Spleen (tissue), 11 donors: Measurements from ENCODE around the gene LRRC4C. TPM values are rescaled to one million over a fixed set of nuclear protein-coding genes. Genes with fewer than 3 reads are reported as not detected.

Experiments
- DNase-seq: peaks from one replicate; pipeline ENCODE4 v3.0.0-alpha.2; 2020
- H3K27ac ChIP-seq, 8 donors: fragments of 200-600 bp; sonication (generic) in 7 of 8; 1 replicate in 4 of 8; 2 replicates in 4 of 8; pipeline versions ENCODE4 v1.5.0 to v1.8.0; 2016 to 2021; ENCODE audit warnings: inconsistent platforms in 4 of 8, mild to moderate bottlenecking in 4 of 8, moderate library complexity in 1 of 8
- H3K27me3 ChIP-seq, 7 donors: fragments of 200-600 bp; sonication (generic) in 6 of 7; replicated peaks in 1 of 7; 1 replicate in 4 of 7; 2 replicates in 3 of 7; pipeline versions ENCODE4 v1.5.0 to v1.8.0; 2016 to 2021; ENCODE audit warnings: inconsistent platforms in 3 of 7, mild to moderate bottlenecking in 1 of 7
- H3K36me3 ChIP-seq, 6 donors: fragments of 200-600 bp; sonication (generic) in 5 of 6; 1 replicate in 4 of 6; 2 replicates in 2 of 6; pipeline versions ENCODE4 v1.5.0 to v1.8.0; 2016 to 2021; ENCODE audit warnings: inconsistent platforms in 2 of 6
- H3K4me1 ChIP-seq, 6 donors: fragments of 200-600 bp; sonication (generic) in 5 of 6; 1 replicate in 3 of 6; 2 replicates in 3 of 6; pipeline versions ENCODE4 v1.5.0 to v1.8.0; 2016 to 2021; ENCODE audit warnings: inconsistent platforms in 3 of 6
- H3K4me3 ChIP-seq, 8 donors: fragments of 200-600 bp; sonication (generic) in 7 of 8; 1 replicate in 4 of 8; 2 replicates in 4 of 8; pipeline versions ENCODE4 v1.5.0 to v1.8.0; 2016 to 2021; ENCODE audit warnings: inconsistent platforms in 4 of 8, mild to moderate bottlenecking in 4 of 8, moderate library complexity in 2 of 8
- H3K9me3 ChIP-seq, 8 donors: fragments of 200-600 bp; sonication (generic) in 7 of 8; 1 replicate in 4 of 8; 2 replicates in 4 of 8; pipeline versions ENCODE4 v1.5.0 to v1.8.0; 2016 to 2021; ENCODE audit warnings: inconsistent platforms in 4 of 8
- CTCF ChIP-seq, 11 experiments: fragments of 200-600 bp in 7 of 11; fragments of 450-650 bp in 4 of 11; sonication (generic) in 4 of 11; IDR thresholded peaks in 8 of 11; conservative IDR thresholded peaks in 3 of 11; 1 replicate in 7 of 11; 2 replicates in 4 of 11; pipeline versions ENCODE4 v1.4.0 to v1.8.0; 2016 to 2021; ENCODE audit warnings: antibody characterized with exemption in 11 of 11, inconsistent platforms in 4 of 11, mild to moderate bottlenecking in 1 of 11
- POLR2A ChIP-seq, 3 donors: fragments of 450-650 bp; IDR thresholded peaks; one replicate each; pipeline ENCODE4 v1.5.1; 2017; ENCODE audit warnings: antibody characterized with exemption in 3 of 3, mild to moderate bottlenecking in 1 of 3
- POLR2AphosphoS5 ChIP-seq, 3 donors: sonication (generic); formaldehyde crosslinking; IDR thresholded peaks; one replicate each; pipeline ENCODE4 v1.5.1; 2017; ENCODE audit warnings: antibody characterized with exemption in 3 of 3
- WGBS, 5 donors: extraction: QIAGEN DNeasy Blood & Tissue Kit in 3 of 5; methylation state at CpG; one replicate each; pipeline versions ENCODE4 v1.1.5 to v1.1.7; 2013 to 2018; 5-methylcytosine and 5-hydroxymethylcytosine counted together
- intact Hi-C: fragments of 100-400 bp; cut with DNase I; formaldehyde crosslinking; loops from one replicate; pipeline ENCODE4 v1.15.0; 2023; ENCODE audit warnings: low total_unique reads
- polyA plus RNA-seq, 3 donors: library from polyadenylated mRNA; stranded (reverse); fragments of 200-250 nt; gene quantifications; one replicate each; pipeline ENCODE4 v1.2.1, GENCODE V29; 2013
- total RNA-seq, 7 donors: library from RNA; depleted of rRNA in 3 of 7; stranded (reverse); fragments of >200 nt in 3 of 7; fragmentation: NEBNext Ultra II Directional in 4 of 7; extraction: Animal tissue kit (Norgen Biotek cat#: 25700) in 4 of 7; gene quantifications; one replicate each; pipeline versions ENCODE4 v1.1.0 to v1.2.1, GENCODE V29; 2016 to 2021
- donor health status: healthy with polysubstance abuse.
- donor health status: DM: no; HTN: no; CAD: no; lungs with moderate emphysema.
- donor health status: DM: no; HTN: no; CAD: no.
- donor health status: Bipolar disorder and iron deficiency.
- donor health status: healthy.
- donor health status: DM: no; HTN: no; CAD: no.
- donor health status: DM: yes; HTN: yes; CAD: no.

Gene LRRC4C
- total and polyA plus RNA-seq, 10 donors = 0.15 to 8.9 (median 1.9) TPM

GRCh38 chr11:40290171-40290631 is 1169.3 kb downstream of the LRRC4C start:
- TF ChIP-seq POLR2AphosphoS5 (IDR thresholded peaks at IDR 0.05) (no peak), CTCF (IDR thresholded peaks at IDR 0.05 in 8 of 11, conservative IDR thresholded peaks at IDR 0.05 in 3 of 11) (no peak), POLR2A (IDR thresholded peaks at IDR 0.05) (no peak)
- DNase-seq = no peak
- intact Hi-C loops = no loop called here
- WGBS, 5 donors = 15 to 38% (median 25%) methylated on average over 2 of the region's 2 CpGs
- H3K4me3 ChIP-seq = no peak overlapping the region
- H3K4me1 ChIP-seq = peaks cover 0 to 16% (median 4%) of the 10 kb centered on the region in 6 donors
- no peak overlapping the region for H3K27ac ChIP-seq
- H3K9me3 ChIP-seq = no peaks in the 10 kb centered on the region
- H3K27me3 ChIP-seq = peaks cover 0 to 37% (median 10%) of the 10 kb centered on the region in 7 donors
- no peaks in the 10 kb centered on the region for H3K36me3 ChIP-seq

GRCh38 chr11:40289370-40289769 is 1170.1 kb downstream of the LRRC4C start:
- no peak for DNase-seq
- no peaks in the 10 kb centered on the region for H3K36me3 ChIP-seq

GRCh38 chr11:40287916-40288803 is 1171.3 kb downstream of the LRRC4C start:
- TF ChIP-seq CTCF (IDR thresholded peaks at IDR 0.05 in 8 of 11, conservative IDR thresholded peaks at IDR 0.05 in 3 of 11) (no peak), POLR2AphosphoS5 (IDR thresholded peaks at IDR 0.05) (no peak), POLR2A (IDR thresholded peaks at IDR 0.05) (no peak)
- H3K4me1 ChIP-seq = peaks cover 0 to 6% (median 0%) of the 10 kb centered on the region in 6 donors
- no peaks in the 10 kb centered on the region for H3K9me3 ChIP-seq
- 64 to 79% (median 68%) methylated on average over 5 of the region's 5 CpGs for WGBS, 5 donors
- peaks cover 0 to 26% (median 8%) of the 10 kb centered on the region in 7 donors for H3K27me3 ChIP-seq
- intact Hi-C loops = no loop called here
- DNase-seq = no peak
- no peak overlapping the region for H3K4me3 ChIP-seq
- H3K36me3 ChIP-seq = no peaks in the 10 kb centered on the region
- H3K27ac ChIP-seq = no peak overlapping the region

More at GRCh38 chr11:40289370-40289769, 1170.1 kb downstream of the LRRC4C start:
- intact Hi-C loops = no loop called here
- TF ChIP-seq CTCF (IDR thresholded peaks at IDR 0.05 in 8 of 11, conservative IDR thresholded peaks at IDR 0.05 in 3 of 11) (no peak), POLR2AphosphoS5 (IDR thresholded peaks at IDR 0.05) (no peak), POLR2A (IDR thresholded peaks at IDR 0.05) (no peak)
- WGBS, 5 donors = 72 to 87% (median 78%) methylated on average over 2 of the region's 2 CpGs
- Histone ChIP-seq H3K4me3 (no peak overlapping the region), H3K27me3 (peaks cover 0 to 37% (median 10%) of the 10 kb centered on the region in 7 donors), H3K27ac (no peak overlapping the region), H3K9me3 (no peaks in the 10 kb centered on the region), H3K4me1 (peaks cover 0 to 16% (median 4%) of the 10 kb centered on the region in 6 donors)

- no peak overlapping the region for H3K27ac ChIP-seq
- H3K4me1 ChIP-seq = no peaks in the 10 kb centered on the region
- H3K27me3 ChIP-seq = peaks cover 0 to 5% (median 0%) of the 10 kb centered on the region in 7 donors
- H3K9me3 ChIP-seq = no peaks in the 10 kb centered on the region
- WGBS, 5 donors = 43 to 58% (median 47%) methylated on average over 2 of the region's 2 CpGs
- no peak for DNase-seq
- intact Hi-C loops = no loop called here
- H3K36me3 ChIP-seq = no peaks in the 10 kb centered on the region
- no peak for TF ChIP-seq POLR2AphosphoS5 (IDR thresholded peaks at IDR 0.05)
- TF ChIP-seq CTCF (IDR thresholded peaks at IDR 0.05 in 8 of 11, conservative IDR thresholded peaks at IDR 0.05 in 3 of 11) = no peak
- no peak for TF ChIP-seq POLR2A (IDR thresholded peaks at IDR 0.05)
- H3K4me3 ChIP-seq = no peak overlapping the region
Measured at GRCh38 chr11:40286137-40286536, 1173.3 kb downstream of the LRRC4C start.
